GM10248 (cell line): ENCODE results near the gene OSBPL5.

Source experiments
- CTCF ChIA-PET: fragments of 300-600 bp; sonication (Branson Sonifier 250); formaldehyde crosslinking; extraction: SDS; loops from one replicate; lab custom pipeline; 2021; ENCODE audit warnings: antibody characterized with exemption; lab: Yijun Ruan, JAX
- POLR2A ChIA-PET: fragments of 350-650 bp; sonication (Branson Sonifier 250); formaldehyde crosslinking; extraction: SDS; loops from one replicate; lab custom pipeline; 2020; ENCODE audit warnings: antibody characterized with exemption; lab: Yijun Ruan, JAX
- DNase-seq: peaks from one replicate; pipeline ENCODE4 v3.0.0; 2012; ENCODE audit errors: extremely low spot score
- CTCF ChIP-seq: IDR thresholded peaks from 2 replicates; pipeline ENCODE4 v1.5.1; 2012; ENCODE audit warnings: mild to moderate bottlenecking, low read depth; ENCODE audit errors: extremely low read depth, missing control alignments, control extremely low read depth

Gene OSBPL5

GRCh38 chr11:3060436-3061025 is 104.6 kb downstream of the OSBPL5 start:
- no peak for DNase-seq
- ChIA-PET POLR2A (no interaction called here), CTCF (interaction anchor here (1.0 to 2.0 kb wide), 4 partner anchors 10 to 31 kb away, joined by 3 to 9 read pairs (median 4); no protein-coding TSS in a partner anchor)
- TF ChIP-seq CTCF: no peak

- ChIA-PET POLR2A (interaction anchor here (0.6 kb wide), 1 partner anchor 67 kb away, joined by 4 read pairs; the partner anchor contains the start of gene NAP1L4), CTCF (interaction anchor here (1.1 to 1.8 kb wide), 2 partner anchors 9 to 32 kb away, joined by 3 to 10 read pairs; no protein-coding TSS in a partner anchor)
- DNase-seq: no peak
- no peak for TF ChIP-seq CTCF
Observed at GRCh38 chr11:3058753-3059664, 106.1 kb downstream of the OSBPL5 start.

- POLR2A ChIA-PET: no interaction called here
- CTCF ChIA-PET: interaction anchor here (0.8 to 1.5 kb wide), 3 partner anchors 19 to 34 kb away, joined by 3 to 6 read pairs (median 3); no protein-coding TSS in a partner anchor
- no peak for TF ChIP-seq CTCF
- peak; percentile 96 for DNase-seq
Observed at GRCh38 chr11:3057069-3057963, 107.8 kb downstream of the OSBPL5 start, which contains the start of gene CARS1. Gene CARS1 (minus strand): TSS chr11:3057423. CDS start chr11:3057367, 56 bp downstream.

- DNase-seq: no peak
- no peak for TF ChIP-seq CTCF
- ChIA-PET POLR2A (interaction anchor here (0.7 kb wide), 1 partner anchor 11 kb away, joined by 3 read pairs; no protein-coding TSS in a partner anchor), CTCF (interaction anchor here (1.0 to 1.5 kb wide), 2 partner anchors 19 to 33 kb away, joined by 3 to 6 read pairs; no protein-coding TSS in a partner anchor)
Observed at GRCh38 chr11:3056296-3057068, 108.6 kb downstream of the OSBPL5 start.

GRCh38 chr11:3055891-3056290 is 109.2 kb downstream of the OSBPL5 start:
- no peak for DNase-seq
- no peak for TF ChIP-seq CTCF
- POLR2A ChIA-PET: no interaction called here
- CTCF ChIA-PET: no interaction called here
